HK-2 (cell line): Measurements from ENCODE around the gene STPG3.
A peak's percentile ranks its signal among the peaks of the same experiment; 100 is the strongest.

ENCODE experiments used
- DNase-seq: peaks from one replicate; pipeline ENCODE4 v3.0.0-alpha.2; 2018; ENCODE audit not compliant: unreplicated experiment

Gene STPG3

DNA sequence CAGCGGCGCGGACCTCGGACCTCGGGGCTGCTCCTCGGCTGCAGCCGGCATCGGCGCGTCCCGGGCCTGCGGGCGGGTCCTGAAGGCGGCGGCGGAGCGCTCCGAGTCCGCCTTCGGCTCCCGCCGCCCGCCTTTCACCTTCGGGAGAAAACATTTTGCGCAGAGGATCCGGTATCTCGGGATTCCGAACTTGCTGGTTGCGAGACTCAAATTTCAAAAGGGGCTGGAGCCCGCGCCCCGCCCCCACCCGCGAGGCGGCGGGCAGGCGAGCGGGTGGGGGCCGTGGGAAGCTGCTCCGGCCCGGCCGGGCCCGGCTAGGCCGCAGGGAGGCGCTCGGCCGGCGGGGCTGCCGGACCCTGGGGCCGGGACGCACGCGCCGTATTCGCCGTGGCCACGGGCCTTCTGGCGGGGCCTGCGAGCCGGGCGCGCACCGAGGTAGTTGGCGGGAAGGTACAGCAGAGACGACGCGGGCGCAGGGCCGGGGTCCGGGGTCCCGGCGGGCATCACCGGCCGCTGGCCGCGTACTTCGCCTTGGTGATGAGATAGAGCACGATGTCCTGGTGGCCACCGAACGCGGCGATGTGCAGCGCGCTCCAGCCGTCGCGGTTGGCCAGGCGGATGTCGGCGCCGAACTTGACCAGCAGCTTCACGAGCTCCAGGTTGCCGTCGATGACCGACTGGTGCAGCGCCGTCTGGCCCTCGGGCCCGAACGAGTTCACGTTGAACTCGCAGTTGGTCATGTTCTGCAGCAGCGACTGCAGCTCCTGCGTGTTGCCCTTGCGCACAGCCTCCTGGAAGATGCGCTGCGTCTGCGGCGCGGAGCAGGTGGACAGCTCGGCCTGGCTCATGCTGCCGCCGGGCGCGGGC is 50.2 kb downstream of the STPG3 start:
- DNase-seq, result peak; percentile 60

DNA sequence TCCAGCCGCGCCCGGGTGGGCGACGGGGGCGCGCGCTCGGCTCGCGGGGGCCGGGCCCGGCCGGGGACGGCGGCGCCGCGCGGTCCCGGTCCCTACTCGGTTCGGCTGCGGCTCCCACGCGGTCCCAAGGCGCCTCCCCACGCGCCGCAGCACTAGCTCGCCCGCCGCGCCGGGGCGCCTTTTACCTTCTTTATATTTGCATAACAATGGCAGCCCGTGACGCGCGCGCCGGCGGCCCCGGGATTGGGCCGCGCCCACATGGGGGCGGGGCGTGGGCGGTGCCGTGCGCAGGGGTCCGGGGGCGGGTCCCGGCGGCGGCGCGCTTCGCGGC is 51.0 kb downstream of the STPG3 start, which contains the start of gene NRARP:
Gene NRARP, minus strand, starts transcription at position 154 of the 331 bp plus-strand sequence. CDS start 343 bp downstream, outside the sequence.
- peak; percentile 88 for DNase-seq

DNA sequence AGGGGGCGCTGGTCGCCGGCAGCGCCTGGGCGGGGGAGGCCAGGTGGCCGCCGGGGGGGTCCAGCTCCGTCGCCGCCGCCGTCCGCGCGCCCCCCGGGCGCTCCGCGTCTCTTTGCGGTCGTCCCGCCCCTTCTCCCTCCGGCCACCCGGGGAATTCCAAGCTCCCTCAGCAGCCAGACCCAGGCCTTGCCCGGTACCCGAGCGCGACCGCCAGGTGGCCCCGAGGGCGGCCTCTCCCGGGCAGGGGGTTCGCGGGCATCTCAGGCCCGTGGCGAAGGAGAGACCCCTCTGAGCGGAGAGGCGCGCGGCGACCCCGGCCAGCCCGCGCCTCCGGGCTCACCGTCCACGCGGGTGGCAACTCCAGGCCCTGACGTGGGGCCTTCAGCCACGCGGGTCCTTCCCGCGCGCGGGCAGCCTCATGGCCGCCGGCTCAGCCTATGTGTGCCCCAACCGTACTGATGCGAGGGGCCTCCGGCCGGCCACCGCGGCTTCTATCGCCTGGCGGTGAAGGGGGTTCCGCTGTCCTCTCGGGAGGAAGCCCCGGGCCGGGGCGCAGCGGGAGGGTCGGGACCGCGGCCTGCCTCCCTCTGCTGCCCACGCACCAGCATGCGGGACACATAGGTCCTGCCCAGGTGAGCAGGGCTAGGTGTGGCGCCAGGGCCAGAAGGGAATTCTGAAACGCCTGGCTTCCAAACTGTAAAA is 51.5 kb downstream of the STPG3 start:
- DNase-seq, result no peak
